ENCODE data around the gene CD160.
"Not testable (repeated sequence)": the region's sequence is repeated elsewhere in the genome, so short reads cannot be mapped to it uniquely, and the experiment has no call there.

Gene CD160

DNA sequence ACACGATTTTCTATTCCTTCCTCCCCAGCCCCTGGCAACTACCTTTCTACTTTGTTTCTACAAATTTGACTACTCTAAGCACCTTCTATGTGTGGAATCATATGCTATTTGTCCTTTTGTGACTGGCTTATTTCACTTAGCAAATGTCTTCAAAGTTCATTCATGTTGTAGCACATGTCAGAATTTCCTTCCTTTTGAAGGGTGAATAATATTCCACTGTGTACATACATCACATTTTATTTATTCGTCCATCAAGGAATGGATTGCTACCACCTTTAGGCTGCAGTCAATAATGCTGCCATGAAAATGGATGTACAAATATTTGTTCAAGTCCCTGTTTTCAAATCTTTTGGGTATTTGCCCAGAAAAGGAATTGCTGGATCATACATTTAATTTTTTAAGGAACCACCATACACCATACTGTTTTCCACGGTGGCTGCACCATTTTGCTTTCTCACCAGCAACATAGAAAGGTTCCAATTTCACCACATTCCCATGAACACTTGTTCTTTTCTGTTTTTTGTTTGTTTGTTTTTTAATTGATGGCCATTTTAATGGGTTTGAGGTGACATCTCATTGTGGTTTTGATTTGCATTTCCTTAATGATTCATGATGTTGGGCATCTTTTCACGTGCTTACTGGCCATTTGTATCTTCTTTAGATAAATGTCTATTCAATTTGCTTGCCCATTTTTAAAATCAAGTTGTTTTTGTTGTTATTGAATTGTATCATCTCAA, 8.8 kb upstream of the CD160 start:
- DNase-seq (ENCODE audit: low read depth, low spot score): no peak

- DNase-seq (ENCODE audit: low read depth, low spot score): no peak
These were observed 8.1 kb upstream of the CD160 start for GRCh38 chr1:145711213-145711651.

- no peak for DNase-seq (ENCODE audit: low read depth, low spot score)
These were observed 4.7 kb upstream of the CD160 start for GRCh38 chr1:145714524-145715111.

DNA sequence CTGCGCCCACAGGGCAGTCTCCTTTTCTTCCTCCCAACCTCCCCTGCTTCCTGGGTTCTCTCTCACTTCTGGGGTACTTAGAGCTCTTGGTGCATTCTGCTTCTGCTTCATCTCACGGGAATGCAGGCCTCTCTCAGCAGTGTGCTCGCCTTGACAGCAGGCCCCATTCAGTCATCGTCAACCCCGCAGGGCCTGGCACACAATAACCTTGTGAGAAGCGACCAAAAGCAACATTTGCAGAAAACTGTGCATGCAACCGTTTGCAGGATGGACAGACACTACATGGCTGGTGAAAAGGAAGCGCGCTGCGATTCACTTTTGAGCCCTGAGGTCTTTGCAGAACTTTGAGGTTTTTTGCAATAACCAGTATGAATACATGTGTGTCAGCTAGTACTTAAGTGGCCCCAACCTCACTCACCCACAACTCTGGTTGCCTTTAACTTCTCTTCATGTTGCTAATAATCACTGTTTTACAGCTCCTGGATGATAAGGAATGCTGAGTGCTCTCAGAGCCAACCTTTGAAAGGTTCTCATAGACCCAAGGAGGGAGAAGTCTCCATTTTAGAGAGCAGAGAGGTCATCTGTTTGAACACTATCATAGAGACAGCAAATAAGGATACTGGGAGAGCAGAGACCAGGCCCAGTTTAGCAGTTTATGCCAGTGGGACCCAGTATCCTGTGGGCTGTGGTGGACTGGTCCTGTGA, 2.5 kb upstream of the CD160 start:
- no peak for DNase-seq (ENCODE audit: low read depth, low spot score)

GRCh38 chr1:145717833-145718232, 1.5 kb upstream of the CD160 start:
- no peak for DNase-seq (ENCODE audit: low read depth, low spot score)

GRCh38 chr1:145718465-145718864, 834 bp upstream of the CD160 start:
- DNase-seq (ENCODE audit: low read depth, low spot score): not testable (repeated sequence)

DNA sequence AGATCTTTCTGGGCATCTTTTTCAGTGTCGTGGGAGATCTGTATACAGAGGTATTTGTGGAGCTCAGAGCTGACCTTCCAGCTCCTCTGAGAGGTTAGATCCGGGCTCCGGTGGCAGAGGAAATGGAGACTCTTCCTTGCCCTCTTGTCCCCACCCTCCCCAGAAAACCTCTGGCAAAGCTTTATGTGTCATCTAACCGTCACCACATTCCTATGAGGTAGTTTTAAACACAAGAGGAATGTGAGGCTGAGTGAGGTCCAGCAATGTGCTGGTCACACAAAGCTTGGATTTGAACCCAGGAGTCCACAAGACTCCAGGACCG, 1.2 kb downstream of the CD160 start:
- no peak for DNase-seq (ENCODE audit: low read depth, low spot score)

GRCh38 chr1:145720878-145721671, 1.8 kb downstream of the CD160 start:
- DNase-seq (ENCODE audit: low read depth, low spot score): peak; percentile 31

DNA sequence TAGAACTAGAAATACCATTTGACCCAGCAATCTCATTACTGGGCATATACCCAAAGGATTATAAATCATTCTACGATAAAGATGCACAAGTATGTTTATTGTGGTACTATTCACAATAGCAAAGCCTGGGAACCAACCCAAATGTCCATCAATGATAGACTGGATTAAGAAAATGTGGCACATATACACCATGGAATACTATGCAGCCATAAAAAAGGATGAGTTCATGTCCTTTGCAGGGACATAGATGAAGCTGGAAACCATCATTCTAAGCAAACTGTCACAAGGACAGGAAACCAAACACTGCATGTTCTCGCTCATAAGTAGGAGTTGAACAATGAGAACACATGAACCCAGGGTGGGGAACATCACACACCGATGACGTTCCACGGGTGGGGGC, 6.9 kb downstream of the CD160 start:
- DNase-seq (ENCODE audit: low read depth, low spot score): not testable (repeated sequence)

GRCh38 chr1:145729196-145729595, 9.9 kb downstream of the CD160 start:
- no peak for DNase-seq (ENCODE audit: low read depth, low spot score)

DNA sequence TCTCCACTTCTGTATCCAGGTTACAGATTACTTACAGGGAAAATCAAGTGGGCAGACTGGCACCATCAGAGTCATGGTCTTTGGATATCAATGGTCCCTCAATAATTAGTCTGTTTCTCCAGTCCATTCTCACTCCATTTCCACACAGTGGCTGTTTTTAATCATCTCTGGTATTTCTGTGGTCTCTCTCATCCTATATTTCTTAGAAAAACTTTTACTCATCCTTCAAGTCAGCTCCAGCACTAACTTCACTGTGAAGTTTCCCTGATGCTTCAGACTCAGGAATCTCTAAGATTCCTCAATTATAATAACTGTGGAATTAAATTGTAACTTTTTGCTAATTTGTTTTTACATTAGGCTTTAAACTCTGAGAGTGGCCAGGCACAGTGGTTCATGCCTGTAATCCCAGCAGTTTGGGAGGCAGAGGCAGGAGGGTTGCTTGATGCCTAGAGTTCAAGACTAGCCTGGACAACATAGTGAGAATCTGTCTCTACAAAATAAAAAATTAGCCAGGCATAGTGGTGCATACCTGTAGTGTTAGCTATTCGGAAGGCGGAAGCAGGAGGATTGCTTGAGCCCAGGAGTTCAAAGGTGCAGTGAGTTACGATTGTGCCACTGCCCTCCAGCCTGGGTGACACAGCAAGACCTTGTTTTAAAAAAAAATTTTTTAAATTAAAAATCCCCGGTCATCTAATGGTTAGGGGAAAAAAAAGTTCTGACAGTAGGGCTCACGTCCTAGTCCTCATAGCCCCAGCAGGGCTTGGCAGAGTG, 10.6 kb downstream of the CD160 start:
- DNase-seq (ENCODE audit: low read depth, low spot score): no peak

DNA sequence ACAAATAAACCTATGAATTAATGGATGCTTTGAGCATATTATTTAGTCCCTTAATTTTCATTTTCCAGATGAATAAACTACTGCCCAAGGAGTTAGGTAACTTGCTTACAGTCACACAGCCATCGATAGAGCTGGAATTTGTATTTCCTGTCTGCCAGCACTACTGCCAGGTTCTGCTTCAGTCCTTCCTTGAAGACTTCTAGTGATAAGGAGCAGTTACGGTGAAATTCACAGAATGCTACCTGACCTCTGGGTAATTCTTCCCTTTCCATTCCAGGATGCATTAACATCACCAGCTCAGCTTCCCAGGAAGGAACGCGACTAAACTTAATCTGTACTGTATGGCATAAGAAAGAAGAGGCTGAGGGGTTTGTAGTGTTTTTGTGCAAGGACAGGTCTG, 11.2 kb downstream of the CD160 start:
- no peak for DNase-seq (ENCODE audit: low read depth, low spot score)

- no peak for DNase-seq (ENCODE audit: low read depth, low spot score)
These were observed 11.6 kb downstream of the CD160 start for GRCh38 chr1:145730900-145731299.

- no peak for DNase-seq (ENCODE audit: low read depth, low spot score)
These were observed 16.9 kb downstream of the CD160 start for GRCh38 chr1:145736191-145736590.

DNA sequence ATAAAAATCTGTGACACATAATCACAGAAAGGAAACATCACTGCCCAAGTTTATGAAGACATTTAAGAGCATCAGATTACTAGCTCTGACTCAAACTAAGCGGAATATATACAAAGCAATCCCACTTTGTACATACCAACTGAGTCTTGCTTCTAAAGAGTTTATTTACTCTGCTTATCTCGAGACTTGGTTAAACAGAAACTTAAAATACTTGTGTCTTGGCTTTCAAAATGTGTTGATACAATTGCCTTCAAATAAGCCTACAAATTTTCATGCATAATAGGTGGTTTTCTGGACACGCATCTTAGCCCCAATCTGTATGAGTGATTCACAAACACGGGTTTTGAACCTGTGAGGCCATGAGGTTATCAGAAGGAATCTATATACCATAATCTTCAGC, 21.0 kb downstream of the CD160 start:
- DNase-seq (ENCODE audit: low read depth, low spot score): no peak

DNA sequence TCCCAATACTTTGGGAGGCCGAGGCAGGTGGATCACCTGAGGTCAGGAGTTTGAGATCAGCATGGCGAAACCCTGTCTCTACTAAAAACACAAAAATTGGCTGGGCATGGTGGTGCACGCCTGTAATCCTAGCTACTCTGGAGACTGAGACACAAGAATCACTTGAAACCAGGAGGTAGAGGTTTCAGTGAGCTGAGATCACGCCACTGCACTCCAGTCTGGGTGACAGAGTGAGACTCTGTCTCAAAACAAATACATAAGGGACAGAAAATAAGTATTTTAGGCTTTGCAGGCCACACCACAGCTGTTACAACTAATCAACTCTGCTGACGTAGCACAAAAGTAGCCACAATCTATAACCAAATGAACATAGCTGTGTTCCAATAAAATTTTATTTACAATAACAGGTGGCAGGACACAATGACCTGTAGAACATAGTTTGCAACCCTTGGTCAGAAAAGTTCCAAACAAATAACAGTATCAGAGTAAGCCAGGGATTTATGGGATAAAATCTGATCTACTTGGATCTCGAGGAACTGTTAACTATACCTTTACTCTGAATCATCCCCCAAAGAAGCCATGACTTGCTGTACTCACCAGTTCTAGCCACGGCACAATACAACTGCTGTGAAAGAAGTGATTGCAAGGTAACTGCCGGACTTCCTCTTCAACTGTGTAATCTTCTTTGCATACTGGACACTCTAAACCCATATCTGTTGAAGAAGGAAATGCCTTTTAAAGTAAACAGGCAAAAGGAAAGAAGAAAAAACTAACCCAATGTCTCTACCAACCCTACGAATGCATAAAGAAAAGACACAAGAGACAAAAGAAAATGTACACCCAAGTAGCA, 28.3 kb downstream of the CD160 start:
- DNase-seq (ENCODE audit: low read depth, low spot score): no peak

DNA sequence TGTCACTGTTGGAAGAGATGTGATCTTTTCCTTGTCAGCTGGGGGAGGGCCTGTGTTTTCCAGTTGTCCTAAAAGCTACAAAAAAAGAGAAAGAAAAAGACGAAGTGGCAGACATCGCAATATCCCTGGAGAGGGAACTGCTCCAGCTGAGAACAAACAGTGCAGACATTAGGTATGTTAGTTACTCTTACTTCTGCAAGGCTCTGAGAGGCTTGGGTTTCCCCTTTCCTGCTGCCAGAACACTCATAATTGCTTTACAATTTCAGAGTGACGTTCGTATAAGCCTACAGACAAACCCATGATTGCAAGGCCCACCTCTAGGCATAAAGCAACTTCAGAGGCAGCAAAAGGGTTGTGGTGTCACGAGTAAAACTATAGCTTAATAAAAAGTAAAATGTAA, 31.1 kb downstream of the CD160 start:
- DNase-seq (ENCODE audit: low read depth, low spot score): no peak

DNA sequence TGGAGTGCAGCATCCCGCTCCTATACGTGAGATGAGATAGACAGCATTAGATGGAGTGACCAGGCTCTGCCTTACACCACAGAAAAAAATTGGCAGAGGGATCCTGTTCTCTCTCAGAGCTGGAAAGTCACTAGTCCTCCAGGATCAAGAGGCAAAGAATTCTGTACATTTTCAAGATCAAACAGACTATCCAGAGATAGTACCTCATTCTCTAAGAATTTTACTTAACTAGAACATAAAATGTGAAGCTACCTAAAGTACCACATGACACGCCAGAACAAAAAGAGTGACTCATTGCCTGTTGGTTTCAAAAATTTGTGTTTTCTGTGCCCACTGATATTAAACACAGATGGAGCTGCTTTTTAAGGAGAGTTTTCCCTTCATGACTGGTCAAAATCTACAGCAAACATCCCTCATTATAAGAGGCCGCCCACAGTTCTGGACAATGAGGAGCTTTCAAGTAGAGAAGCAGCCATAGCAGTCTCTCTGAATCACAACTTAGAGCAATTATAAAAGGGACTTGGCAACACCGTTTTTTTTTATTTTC, 32.3 kb downstream of the CD160 start:
- DNase-seq (ENCODE audit: low read depth, low spot score): no peak

GRCh38 chr1:145757420-145757819, 38.1 kb downstream of the CD160 start:
- DNase-seq (ENCODE audit: low read depth, low spot score): no peak

GRCh38 chr1:145758116-145758515, 38.8 kb downstream of the CD160 start:
- no peak for DNase-seq (ENCODE audit: low read depth, low spot score)
